ENCODE results near the gene GBX2. TPM values are rescaled to one million over a fixed set of nuclear protein-coding genes. Genes with fewer than 3 reads are reported as not detected.
A peak's percentile ranks its signal among the peaks of the same experiment; 100 is the strongest.

GBX2 gene
- total RNA-seq, 1 donor from 2014 or later = not detected

- Histone ChIP-seq H3K4me3 (peak overlapping the region; percentile 63), H3K27me3 (ENCODE audit: low read depth) (peaks cover 100% of the 10 kb centered on the region), H3K4me1 (peaks cover 49% of the 10 kb centered on the region), H3K36me3 (no peaks in the 10 kb centered on the region), H3K9me3 (replicated peaks) (no peaks in the 10 kb centered on the region), H3K27ac (replicated peaks) (no peak overlapping the region)
- intact Hi-C loops (cut with micrococcal nuclease) = no loop called here
- DNase-seq = no peak
- no peak for TF ChIP-seq CTCF (IDR thresholded peaks at IDR 0.05; ENCODE audit: borderline replicate concordance)
Measured at GRCh38 chr2:236162882-236163470, 5.2 kb downstream of the GBX2 start.

- H3K36me3 ChIP-seq = no peaks in the 10 kb centered on the region
- intact Hi-C loops (cut with micrococcal nuclease) = no loop called here
- no peaks in the 10 kb centered on the region for H3K9me3 ChIP-seq (replicated peaks)
- peaks cover 100% of the 10 kb centered on the region for H3K27me3 ChIP-seq (ENCODE audit: low read depth)
- peaks cover 41% of the 10 kb centered on the region for H3K4me1 ChIP-seq
- DNase-seq = no peak
- no peak overlapping the region for H3K27ac ChIP-seq (replicated peaks)
- H3K4me3 ChIP-seq = no peak overlapping the region
- TF ChIP-seq CTCF (IDR thresholded peaks at IDR 0.05; ENCODE audit: borderline replicate concordance) = no peak
Measured at GRCh38 chr2:236162031-236162845, 5.9 kb downstream of the GBX2 start.

GRCh38 chr2:236161531-236161930 lies 6.7 kb downstream of the GBX2 start:
- Histone ChIP-seq H3K4me3 (no peak overlapping the region), H3K4me1 (peaks cover 34% of the 10 kb centered on the region), H3K36me3 (no peaks in the 10 kb centered on the region), H3K27me3 (ENCODE audit: low read depth) (peaks cover 98% of the 10 kb centered on the region), H3K27ac (replicated peaks) (no peak overlapping the region), H3K9me3 (replicated peaks) (no peaks in the 10 kb centered on the region)
- no peak for DNase-seq
- intact Hi-C loops (cut with micrococcal nuclease) = no loop called here
- no peak for TF ChIP-seq CTCF (IDR thresholded peaks at IDR 0.05; ENCODE audit: borderline replicate concordance)

GRCh38 chr2:236161082-236161462 lies 7.1 kb downstream of the GBX2 start:
- Histone ChIP-seq H3K4me1 (peaks cover 30% of the 10 kb centered on the region), H3K9me3 (replicated peaks) (no peaks in the 10 kb centered on the region), H3K4me3 (no peak overlapping the region), H3K36me3 (no peaks in the 10 kb centered on the region), H3K27me3 (ENCODE audit: low read depth) (peaks cover 98% of the 10 kb centered on the region), H3K27ac (replicated peaks) (no peak overlapping the region)
- intact Hi-C loops (cut with micrococcal nuclease) = no loop called here
- TF ChIP-seq CTCF (IDR thresholded peaks at IDR 0.05; ENCODE audit: borderline replicate concordance) = no peak
- no peak for DNase-seq

- Histone ChIP-seq H3K36me3 (no peaks in the 10 kb centered on the region), H3K4me1 (peaks cover 25% of the 10 kb centered on the region), H3K9me3 (replicated peaks) (no peaks in the 10 kb centered on the region), H3K27ac (replicated peaks) (no peak overlapping the region), H3K4me3 (no peak overlapping the region), H3K27me3 (ENCODE audit: low read depth) (peaks cover 98% of the 10 kb centered on the region)
- intact Hi-C loops (cut with micrococcal nuclease) = no loop called here
- TF ChIP-seq CTCF (IDR thresholded peaks at IDR 0.05; ENCODE audit: borderline replicate concordance) = no peak
- DNase-seq = no peak
Measured at GRCh38 chr2:236160366-236161081, 7.7 kb downstream of the GBX2 start.

Data from left ventricle myocardium inferior (tissue), 1 donor.